Glutamatergic neuron (in vitro differentiated cells): Measurements from ENCODE around the gene NOXO1. TPM values are rescaled to one million over a fixed set of nuclear protein-coding genes. Genes with fewer than 3 reads are reported as not detected.
"Not testable (repeated sequence)": the region's sequence is repeated elsewhere in the genome, so short reads cannot be mapped to it uniquely, and the experiment has no call there.

Experiments
- DNase-seq: peaks from one replicate; pipeline ENCODE4 v3.0.0; 2022
- H3K27ac Mint-ChIP-seq: one replicate; pipeline ENCODE4 v1.8.0; 2020; ENCODE audit warnings: mild to moderate bottlenecking, mixed read lengths, inconsistent platforms; ENCODE audit not compliant: unreplicated experiment
- H3K27me3 Mint-ChIP-seq: one replicate; pipeline ENCODE4 v1.8.0; 2020; ENCODE audit warnings: mild to moderate bottlenecking, moderate library complexity, mixed read lengths, inconsistent platforms; ENCODE audit not compliant: unreplicated experiment
- H3K36me3 Mint-ChIP-seq: one replicate; pipeline ENCODE4 v1.8.0; 2020; ENCODE audit warnings: mild to moderate bottlenecking, mixed read lengths, inconsistent platforms; ENCODE audit not compliant: unreplicated experiment
- H3K4me1 Mint-ChIP-seq: one replicate; pipeline ENCODE4 v1.8.0; 2020; ENCODE audit warnings: mild to moderate bottlenecking, low read depth, mixed read lengths, inconsistent platforms; ENCODE audit not compliant: unreplicated experiment
- H3K4me3 Mint-ChIP-seq: one replicate; pipeline ENCODE4 v1.8.0; 2020; ENCODE audit warnings: mild to moderate bottlenecking, mixed read lengths, inconsistent platforms; ENCODE audit not compliant: unreplicated experiment
- H3K9me3 Mint-ChIP-seq: one replicate; pipeline ENCODE4 v1.8.0; 2020; ENCODE audit warnings: mild to moderate bottlenecking, moderate library complexity, mixed read lengths, inconsistent platforms; ENCODE audit not compliant: unreplicated experiment
- CTCF ChIP-seq: fragments of 200-600 bp; sonication (generic); IDR thresholded peaks from one replicate; pipeline ENCODE4 v1.5.0; 2021; ENCODE audit not compliant: partially characterized antibody, unreplicated experiment
- total RNA-seq: library from RNA; stranded (reverse); fragmentation: NEBNext Ultra II Directional; extraction: Animal tissue kit (Norgen Biotek cat#: 25700); gene quantifications from one replicate; pipeline ENCODE4 v1.2.1, GENCODE V29; 2021; ENCODE audit not compliant: unreplicated experiment

The NOXO1 gene
- total RNA-seq, 1 donor from 2014 or later = 1.3 TPM

DNA sequence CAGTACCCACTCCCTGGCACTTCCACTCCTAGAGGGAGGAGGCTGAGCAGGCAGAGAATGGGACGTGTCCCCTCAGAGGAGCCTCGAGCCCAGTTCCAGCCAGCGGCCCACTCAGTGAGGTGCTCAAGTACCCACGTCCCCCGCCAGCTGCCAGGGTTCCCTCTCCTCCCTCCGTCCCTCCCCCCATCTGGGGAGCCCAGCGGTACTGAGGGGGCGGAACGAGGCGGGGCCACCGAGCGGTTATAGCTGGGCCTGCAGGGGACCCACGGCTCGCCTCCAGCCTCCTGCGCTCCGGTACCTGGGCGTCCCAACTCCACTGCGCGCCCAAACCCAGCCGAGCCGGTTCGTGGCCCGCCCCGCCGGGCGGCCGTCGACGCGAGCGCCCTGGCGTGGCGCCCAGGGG, 38.2 kb upstream of the NOXO1 start, which contains the start of gene NPW:
NPW (plus strand) TSS at position 268 of the 403 bp plus-strand sequence.
- peaks cover 14% of the 10 kb centered on the region for H3K27me3 Mint-ChIP-seq
- H3K4me1 Mint-ChIP-seq = peaks cover 10% of the 10 kb centered on the region
- TF ChIP-seq CTCF = no peak
- H3K27ac Mint-ChIP-seq = peak within 1 kb of the TSS; percentile 52
- peak within 1 kb of the TSS; percentile 64 for H3K4me3 Mint-ChIP-seq
- peaks cover 10% of the 10 kb centered on the region for H3K9me3 Mint-ChIP-seq
- DNase-seq = peak; percentile 39
- H3K36me3 Mint-ChIP-seq = no peaks in the 10 kb centered on the region

- Mint-ChIP-seq H3K4me1 (peaks cover 8% of the 10 kb centered on the region), H3K4me3 (no peak overlapping the region), H3K27me3 (peaks cover 10% of the 10 kb centered on the region), H3K9me3 (peaks cover 3% of the 10 kb centered on the region), H3K27ac (peak overlapping the region; percentile 33), H3K36me3 (no peaks in the 10 kb centered on the region)
- DNase-seq = peak; percentile 72
- TF ChIP-seq CTCF = peak; percentile 70
Measured at GRCh38 chr16:2016407-2016922, 35.2 kb upstream of the NOXO1 start.

- Mint-ChIP-seq H3K27ac (peak overlapping the region; percentile 68), H3K27me3 (peaks cover 9% of the 10 kb centered on the region), H3K4me3 (peak overlapping the region; percentile 46), H3K36me3 (no peaks in the 10 kb centered on the region), H3K4me1 (peaks cover 8% of the 10 kb centered on the region), H3K9me3 (peaks cover 4% of the 10 kb centered on the region)
- no peak for TF ChIP-seq CTCF
- DNase-seq = no peak
Measured at GRCh38 chr16:2015947-2016208, 34.6 kb upstream of the NOXO1 start.

GRCh38 chr16:2015117-2015946, 34.1 kb upstream of the NOXO1 start:
- Mint-ChIP-seq H3K36me3 (no peaks in the 10 kb centered on the region), H3K4me1 (peaks cover 8% of the 10 kb centered on the region)
- no peak for TF ChIP-seq CTCF

GRCh38 chr16:2013527-2013926, 32.3 kb upstream of the NOXO1 start:
- Mint-ChIP-seq H3K9me3 (peaks cover 4% of the 10 kb centered on the region), H3K4me3 (no peak overlapping the region), H3K27me3 (peaks cover 7% of the 10 kb centered on the region), H3K4me1 (peaks cover 6% of the 10 kb centered on the region), H3K27ac (no peak overlapping the region), H3K36me3 (no peaks in the 10 kb centered on the region)
- no peak for TF ChIP-seq CTCF
- no peak for DNase-seq

More at GRCh38 chr16:2015117-2015946, 34.1 kb upstream of the NOXO1 start:
- Mint-ChIP-seq H3K9me3 (peaks cover 4% of the 10 kb centered on the region), H3K27ac (no peak overlapping the region), H3K4me3 (peak overlapping the region; percentile 46), H3K27me3 (peaks cover 8% of the 10 kb centered on the region)
- no peak for DNase-seq

- not testable (repeated sequence) for H3K9me3 Mint-ChIP-seq, H3K4me3 Mint-ChIP-seq, H3K27ac Mint-ChIP-seq, DNase-seq, H3K36me3 Mint-ChIP-seq
- peaks cover 12% of the 10 kb centered on the region for H3K27me3 Mint-ChIP-seq
- peaks cover 15% of the 10 kb centered on the region for H3K4me1 Mint-ChIP-seq
Measured at GRCh38 chr16:2011726-2012125, 30.5 kb upstream of the NOXO1 start.
